Central memory CD4-positive, alpha-beta T cell (primary cell): Measurements from ENCODE around the gene SEC11A.
"Not testable (repeated sequence)": the region's sequence is repeated elsewhere in the genome, so short reads cannot be mapped to it uniquely, and the experiment has no call there.

ENCODE experiments used
- DNase-seq: peaks from one replicate; pipeline ENCODE4 v3.0.0; 2022

The SEC11A gene

DNA sequence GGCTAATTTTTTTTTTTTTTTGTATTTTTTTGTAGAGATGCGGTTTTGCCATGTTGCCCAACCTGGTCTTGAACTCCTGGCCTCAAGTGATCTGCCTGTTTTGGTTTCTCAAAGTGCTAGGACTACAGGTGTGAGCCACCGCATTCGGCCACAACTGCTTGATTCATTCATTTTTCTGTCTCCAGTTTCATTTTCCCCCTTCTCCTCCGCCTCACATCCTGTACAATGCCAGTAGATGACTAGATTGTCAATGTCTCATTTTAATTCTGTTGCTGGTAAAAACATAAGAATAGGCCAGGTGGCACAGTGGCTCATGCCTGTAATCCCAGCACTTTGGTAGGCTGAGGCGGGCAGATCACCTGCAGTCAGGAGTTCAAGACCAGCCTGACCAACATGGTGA lies 20.4 kb upstream of the SEC11A start:
- peak; percentile 74 for DNase-seq

DNA sequence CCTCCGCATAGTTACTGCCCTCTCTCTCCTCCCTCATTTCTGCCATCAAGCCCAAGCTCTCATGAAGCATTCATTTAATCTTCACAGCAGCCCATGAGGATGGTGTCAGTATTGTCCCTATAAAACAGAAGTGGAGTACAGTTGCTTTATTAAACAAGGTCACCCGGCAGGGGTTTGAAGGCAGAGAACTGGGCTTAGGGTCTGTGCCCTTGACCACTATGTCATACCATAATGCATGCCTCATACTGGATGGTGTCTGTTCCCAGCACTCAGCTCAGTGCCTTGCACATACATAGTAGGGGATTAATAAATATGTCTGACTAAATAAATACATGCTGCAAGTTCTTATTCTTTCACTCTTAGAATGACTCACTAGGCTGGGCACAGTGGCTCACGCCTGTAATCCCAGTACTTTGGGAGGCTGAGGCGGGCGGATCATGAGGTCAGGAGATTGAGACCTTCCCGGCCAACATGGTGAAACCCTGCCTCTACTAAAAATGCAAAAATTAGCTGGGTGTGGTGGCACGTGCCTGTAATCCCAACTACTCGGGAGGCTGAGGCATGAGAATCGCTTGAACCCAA lies 19.6 kb upstream of the SEC11A start:
- DNase-seq = not testable (repeated sequence)

- peak; percentile 74 for DNase-seq
These were observed 19.0 kb upstream of the SEC11A start for GRCh38 chr15:84734794-84735479.

- DNase-seq = no peak
These were observed 15.8 kb upstream of the SEC11A start for GRCh38 chr15:84731774-84732173.

DNA sequence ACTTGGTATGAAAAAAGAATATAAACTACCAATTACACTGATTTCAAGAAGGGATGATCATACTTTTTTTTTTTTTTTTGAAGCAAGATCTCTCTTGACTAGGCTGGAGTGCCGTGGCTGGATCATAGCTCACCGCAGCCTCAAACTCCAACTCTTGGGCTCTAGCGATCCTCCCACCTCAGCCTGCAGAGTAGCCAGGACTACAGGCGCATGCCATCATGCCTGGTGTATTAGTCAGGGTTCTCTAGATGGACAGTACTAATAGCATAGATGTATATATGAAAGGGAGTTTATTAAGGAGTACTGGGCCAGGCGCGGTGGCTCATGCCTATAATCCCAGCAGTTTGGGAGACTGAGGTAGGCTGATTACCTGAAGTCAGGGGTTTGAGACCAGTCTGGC lies 11.5 kb upstream of the SEC11A start:
- DNase-seq = no peak

DNA sequence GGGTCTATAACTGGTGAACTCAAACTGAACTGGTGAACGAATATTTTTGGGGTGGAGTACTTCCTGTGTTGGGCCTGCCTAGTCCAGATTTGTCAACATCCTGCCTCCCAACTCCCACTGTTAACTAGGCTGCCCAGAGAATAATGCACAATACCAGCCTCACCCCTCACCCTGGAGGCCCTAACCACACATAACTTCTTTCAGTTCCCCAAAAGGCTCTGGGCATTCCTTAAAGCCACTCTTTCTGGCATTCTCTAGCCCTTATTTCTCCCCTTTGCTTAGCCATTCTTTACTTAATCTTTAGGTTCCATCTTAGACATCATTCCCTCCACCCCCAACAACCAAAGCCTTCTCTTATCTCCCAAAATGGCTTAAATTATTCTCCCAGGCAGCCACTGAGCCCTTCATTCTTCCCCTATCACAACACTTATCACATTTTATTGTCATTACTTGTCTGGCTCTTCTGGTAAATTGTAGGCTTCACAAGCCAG lies 9.1 kb upstream of the SEC11A start:
- DNase-seq = peak; percentile 42

- DNase-seq = no peak
These were observed 6.7 kb upstream of the SEC11A start for GRCh38 chr15:84722628-84723027.

GRCh38 chr15:84721371-84721770 lies 5.4 kb upstream of the SEC11A start:
- DNase-seq = peak; percentile 33

GRCh38 chr15:84715441-84716035 lies 401 bp downstream of the SEC11A start:
- no peak for DNase-seq

GRCh38 chr15:84714821-84715220 lies 1.1 kb downstream of the SEC11A start:
- no peak for DNase-seq

DNA sequence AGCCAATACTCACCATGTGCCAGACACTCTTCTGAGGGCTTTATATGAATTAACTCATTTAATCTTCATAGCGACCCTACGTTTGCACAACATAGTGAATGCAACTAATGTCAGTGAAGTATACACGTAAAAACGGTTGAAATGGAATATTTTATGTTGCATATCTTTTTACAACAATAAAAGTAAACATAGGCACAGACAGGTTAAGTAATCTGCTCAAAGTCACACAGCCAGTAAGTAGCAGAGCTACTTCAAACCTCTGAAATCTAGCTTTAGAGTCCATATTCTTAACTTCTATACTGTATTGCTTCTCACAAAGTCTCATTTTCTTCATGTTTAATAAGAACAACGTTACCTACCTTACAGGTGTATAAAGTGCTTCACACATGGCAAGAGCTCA lies 1.6 kb downstream of the SEC11A start:
- DNase-seq = no peak

DNA sequence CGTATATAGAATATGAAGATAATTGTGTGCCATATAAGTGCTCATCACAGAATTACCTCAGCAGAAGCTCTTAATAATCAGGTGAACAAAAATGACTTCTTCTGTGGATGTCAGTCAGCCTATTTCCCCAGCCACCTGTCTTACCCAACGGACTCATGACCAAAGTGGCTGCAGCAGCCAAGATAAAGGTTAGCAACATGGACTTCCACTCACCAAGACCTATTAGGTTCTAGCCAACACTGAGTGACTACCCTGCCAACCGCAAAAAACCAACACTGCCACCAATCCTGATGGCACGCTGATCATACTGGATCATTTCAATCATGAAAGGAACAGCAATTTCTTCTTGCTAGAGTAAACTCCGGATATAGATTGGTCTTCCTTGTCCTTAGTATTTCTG lies 12.1 kb downstream of the SEC11A start:
- no peak for DNase-seq

- DNase-seq = no peak
These were observed 12.9 kb downstream of the SEC11A start for GRCh38 chr15:84702961-84703482.

DNA sequence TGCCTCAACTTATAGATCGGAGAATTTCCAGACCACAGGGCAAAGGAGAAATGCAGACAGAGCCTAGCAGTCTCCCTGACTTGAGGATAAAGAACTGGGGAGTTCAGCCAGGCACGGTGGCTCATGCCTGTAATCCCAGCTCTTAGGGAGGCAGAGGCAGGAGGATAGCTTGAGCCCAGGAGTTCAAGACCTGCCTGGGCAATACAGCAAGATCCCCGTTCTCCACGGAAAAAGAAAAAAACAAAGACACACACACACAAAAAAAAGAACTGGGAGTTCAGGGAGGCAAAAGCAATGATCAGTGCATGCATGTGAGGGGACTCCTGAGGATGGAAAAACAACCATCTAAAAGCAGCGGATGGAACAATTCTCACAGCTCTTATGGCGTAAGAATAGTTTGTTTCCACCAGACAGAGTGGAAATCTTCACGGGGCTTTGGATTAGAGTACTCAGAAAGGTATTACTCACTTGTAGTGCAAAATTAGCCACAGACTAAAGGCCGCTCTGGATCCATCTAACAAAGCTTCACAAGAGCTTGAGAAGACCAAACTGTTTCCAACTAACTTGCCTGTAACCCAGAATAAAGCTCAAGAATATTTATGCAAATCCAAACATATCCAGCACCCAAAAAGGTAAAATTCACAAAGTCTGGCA lies 16.3 kb downstream of the SEC11A start:
- DNase-seq = no peak

DNA sequence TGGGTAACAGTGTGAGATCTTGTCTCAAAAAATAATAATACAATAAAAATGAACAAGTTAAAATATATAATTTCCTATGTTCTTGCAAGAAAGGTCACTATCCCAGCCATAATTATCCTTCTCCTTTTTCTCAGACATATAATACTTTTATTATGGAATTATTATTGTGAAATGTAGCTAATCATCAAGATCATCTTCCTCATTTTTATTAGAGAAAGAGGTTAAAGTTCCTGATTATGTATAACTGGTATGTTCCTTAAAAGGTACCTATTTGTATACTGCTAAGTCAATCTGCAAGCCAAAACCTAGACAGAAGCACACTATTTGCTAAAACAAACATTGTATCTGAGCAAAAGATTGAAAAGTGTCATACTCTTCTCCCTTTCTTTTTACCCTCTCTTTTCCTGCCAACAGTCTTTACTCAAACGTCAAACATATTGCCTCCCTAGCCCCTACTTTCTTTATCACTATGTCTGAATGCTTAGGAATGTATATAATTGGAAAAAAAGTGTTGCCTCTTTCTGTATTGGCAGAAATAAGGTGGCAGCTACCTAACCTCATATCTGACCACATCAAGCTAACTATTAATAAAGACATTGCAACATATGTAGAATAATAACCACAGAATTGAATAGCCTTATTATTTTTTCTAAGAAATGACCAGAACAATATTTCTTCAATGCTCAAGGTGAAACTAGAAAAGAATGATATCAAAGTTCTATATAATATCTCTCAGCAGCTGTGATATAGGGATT lies 18.5 kb downstream of the SEC11A start:
- no peak for DNase-seq

DNA sequence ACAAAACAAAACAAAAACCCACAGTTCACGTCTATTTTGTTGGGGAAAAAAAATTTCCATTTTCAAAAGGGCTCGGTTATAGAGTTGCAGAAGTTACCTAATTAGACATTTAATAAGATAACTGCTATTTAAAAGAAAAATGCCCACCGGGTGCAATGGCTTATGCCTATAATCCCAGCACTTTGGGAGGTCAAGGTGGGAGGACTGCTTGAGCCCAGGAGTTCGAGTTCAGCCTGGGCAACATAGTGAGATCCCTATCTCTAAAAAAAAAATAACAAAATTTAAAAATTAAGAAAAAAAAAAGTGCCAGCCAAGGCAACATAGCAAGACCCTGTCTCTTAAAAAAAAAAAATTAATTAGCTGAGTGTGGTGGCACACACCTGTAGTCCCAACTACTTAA lies 19.2 kb downstream of the SEC11A start:
- no peak for DNase-seq

DNA sequence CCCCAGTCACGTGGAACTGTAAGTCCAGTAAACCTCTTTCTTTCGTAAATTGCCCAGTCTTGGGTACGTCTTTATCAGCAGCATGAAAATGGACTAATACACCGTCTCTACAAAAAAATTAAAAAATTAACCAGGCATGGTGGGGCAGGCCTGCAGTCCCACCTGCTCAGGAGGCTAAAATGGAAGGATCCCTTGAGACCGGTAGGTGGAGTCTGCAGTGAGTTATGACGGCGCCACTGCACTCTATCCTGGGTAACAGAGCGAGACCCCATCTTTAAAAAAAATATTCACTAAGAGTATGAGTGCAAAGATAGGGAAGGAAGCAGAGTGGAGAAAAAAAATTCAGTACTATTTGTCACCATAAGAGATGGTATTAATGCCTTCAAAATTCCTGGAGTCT lies 25.6 kb downstream of the SEC11A start:
- DNase-seq = no peak

DNA sequence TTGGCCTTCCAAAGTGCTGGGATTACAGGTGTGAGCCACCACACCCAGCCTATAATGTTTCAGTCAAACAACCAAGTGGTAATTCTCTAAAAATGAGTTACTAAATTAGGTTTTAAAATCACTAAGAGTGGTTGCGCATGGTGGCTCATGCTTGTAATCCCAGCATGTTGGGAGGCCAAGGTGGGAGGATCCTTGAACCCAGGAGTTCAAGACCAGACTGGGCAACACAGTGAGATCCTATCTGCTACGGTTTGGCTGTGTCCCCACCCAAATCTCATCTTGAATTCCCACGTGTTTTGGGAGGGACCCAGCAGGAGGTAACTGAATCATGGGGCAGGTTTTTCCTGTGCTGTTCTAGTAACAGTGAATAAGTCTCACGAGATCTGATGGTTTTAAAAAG lies 26.1 kb downstream of the SEC11A start:
- no peak for DNase-seq

DNA sequence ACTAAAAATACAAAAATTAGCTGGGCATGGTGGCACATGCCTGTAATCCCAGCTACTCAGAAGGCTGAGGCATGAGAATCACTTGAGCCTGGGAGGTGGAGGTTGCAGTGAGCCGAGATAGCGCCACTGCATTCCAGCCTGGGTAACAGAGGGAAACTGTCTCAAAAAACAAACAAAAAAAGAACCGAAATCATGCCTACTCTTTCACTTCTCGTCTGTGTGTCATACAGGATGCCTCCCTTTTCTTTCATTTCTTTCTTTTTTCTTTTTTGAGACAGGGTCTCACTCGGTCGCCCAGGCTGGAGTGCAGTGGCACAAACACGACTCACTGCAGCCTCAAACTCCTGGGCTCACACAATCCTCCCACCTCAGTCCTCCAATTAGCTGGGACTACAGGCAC lies 29.5 kb downstream of the SEC11A start:
- not testable (repeated sequence) for DNase-seq

DNA sequence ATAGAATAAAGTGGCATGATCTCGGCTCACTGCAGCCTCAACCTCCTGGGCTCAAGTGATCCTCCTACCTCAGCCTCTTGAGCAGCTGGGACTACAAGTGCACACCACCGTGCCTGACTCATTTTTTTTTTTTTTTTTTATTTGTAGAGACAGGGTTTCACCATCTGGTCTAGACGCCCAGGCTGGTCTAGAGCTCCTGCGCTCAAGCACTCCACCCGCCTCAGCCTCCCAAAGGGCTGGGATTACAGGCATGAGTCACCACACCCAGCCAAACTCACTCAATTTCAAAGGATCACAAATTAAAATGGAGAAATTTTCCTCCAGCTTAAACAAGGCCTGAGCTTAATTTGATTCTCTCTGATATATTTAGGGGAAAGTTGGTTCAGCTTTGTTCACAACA lies 30.6 kb downstream of the SEC11A start:
- no peak for DNase-seq

DNA sequence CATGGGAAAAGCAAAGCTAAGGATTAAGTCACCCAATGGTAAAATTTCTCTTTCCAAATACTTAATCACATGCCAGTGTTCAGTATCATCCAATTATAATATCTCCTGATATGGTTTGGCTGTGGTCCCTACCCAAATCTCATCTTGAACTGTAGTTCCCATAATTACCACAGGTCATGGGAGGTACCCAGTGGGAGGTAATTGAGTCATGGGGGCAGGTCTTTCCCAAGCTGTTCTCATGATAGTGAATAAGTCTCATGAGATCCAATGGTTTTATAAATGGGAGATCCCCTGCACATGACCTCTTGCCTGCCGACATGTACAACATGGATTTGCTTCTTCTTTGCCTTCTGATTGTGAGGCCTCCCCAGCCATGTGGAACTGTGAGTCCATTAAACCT lies 31.8 kb downstream of the SEC11A start:
- DNase-seq = no peak

DNA sequence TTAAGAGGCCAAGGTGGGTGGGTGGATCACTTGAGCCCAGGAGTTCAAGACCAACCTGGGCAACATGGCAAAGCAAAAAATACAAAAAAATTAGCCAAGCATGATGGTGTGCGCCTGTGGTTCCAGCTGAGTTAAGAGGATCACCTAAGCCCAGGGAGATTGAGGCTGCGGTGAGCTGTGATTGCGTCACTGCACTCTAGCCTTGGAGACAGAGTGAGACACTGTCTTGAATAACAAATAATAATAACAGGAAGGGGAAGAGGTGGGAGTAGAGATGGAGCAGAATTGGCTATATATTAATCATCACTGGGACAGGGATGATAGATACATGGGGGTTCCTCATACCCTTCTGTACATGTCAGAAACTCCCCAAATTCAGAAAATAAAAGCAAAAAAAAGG lies 34.1 kb downstream of the SEC11A start:
- peak; percentile 63 for DNase-seq

GRCh38 chr15:84671211-84671610 lies 44.7 kb downstream of the SEC11A start:
- no peak for DNase-seq
